Measurements from ENCODE around the gene RTL1. TPM values are rescaled to one million over a fixed set of nuclear protein-coding genes. Genes with fewer than 3 reads are reported as not detected.

RTL1 gene
- total and polyA plus RNA-seq, 2 donors (not counting 3 experiments of a cell fraction or from before 2014, with no cell fraction given) = not detected

DNA sequence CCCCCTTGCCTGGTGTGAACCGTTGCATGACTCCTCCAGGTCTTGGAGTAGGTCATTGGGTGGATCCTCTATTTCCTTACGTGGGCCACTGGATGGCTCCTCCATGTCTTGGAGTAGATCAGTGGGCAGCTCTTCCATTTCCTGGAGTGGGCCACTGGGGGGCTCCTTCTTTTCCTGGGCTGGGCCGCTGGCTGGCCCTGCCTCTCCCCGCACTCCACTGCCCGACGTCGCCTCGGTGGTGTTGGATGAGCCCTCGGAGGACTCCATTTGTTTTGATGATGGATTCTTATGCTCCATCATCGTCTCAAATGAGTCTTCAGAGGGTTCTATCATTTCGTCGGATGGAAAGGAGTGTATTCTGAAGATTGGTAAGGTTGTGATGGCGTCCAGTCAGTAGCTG is 19.1 kb downstream of the RTL1 start:
- Histone ChIP-seq H3K9me1 (replicated peaks; ENCODE audit: control insufficient read depth, extremely low read depth, insufficient read depth, low read length) (no peaks in the 10 kb centered on the region), H4K20me1 (replicated peaks; ENCODE audit: control insufficient read depth, extremely low read depth, insufficient read depth, low read length) (no peaks in the 10 kb centered on the region), H2AFZ (ENCODE audit: low read depth, low read length) (no peak overlapping the region), H3K79me2 (ENCODE audit: control insufficient read depth, insufficient read depth, low read length) (no peaks in the 10 kb centered on the region), H3K9ac (replicated peaks; ENCODE audit: extremely low read depth, insufficient read depth, low read length) (no peak overlapping the region), H3K27me3 (ENCODE audit: control insufficient read depth in 2 of 2, insufficient read depth in 2 of 2, low read length in 2 of 2) (no peaks in the 10 kb centered on the region), H3K27ac (ENCODE audit: insufficient read depth, low read depth, low read length) (no peak overlapping the region), H3K4me2 (ENCODE audit: insufficient read depth, low read length) (no peak overlapping the region), H3K9me3 (replicated peaks; ENCODE audit: control insufficient read depth, insufficient read depth, low read length) (no peaks in the 10 kb centered on the region), H3K4me1 (ENCODE audit: control insufficient read depth, extremely low read depth, insufficient read depth, low read length) (no peaks in the 10 kb centered on the region), H3K36me3 (ENCODE audit: control insufficient read depth in 2 of 2, extremely low read depth in 1 of 2, insufficient read depth in 2 of 2, low read length in 2 of 2) (peaks cover 1 to 22% of the 10 kb centered on the region in 2 experiments), H3K4me3 (replicated peaks in 1 of 3; ENCODE audit: insufficient read depth in 1 of 3, low read depth in 1 of 3, low read length in 3 of 3) (no peak overlapping the region)
- TF ChIP-seq POLR2AphosphoS5 (IDR thresholded peaks at IDR 0.05; ENCODE audit: insufficient read depth, low read depth, low read length) (no peak), GATA2 (IDR thresholded peaks at IDR 0.05; ENCODE audit: insufficient read depth, insufficient read length, low read depth, low read length) (no peak), MYC (IDR thresholded peaks at IDR 0.05; ENCODE audit: low read depth, low read length) (no peak), CTCF (IDR thresholded peaks at IDR 0.05; ENCODE audit: extremely low read depth in 1 of 2, insufficient read depth in 1 of 2, low read depth in 1 of 2, low read length in 2 of 2) (no peak), FOS (IDR thresholded peaks at IDR 0.05; ENCODE audit: borderline replicate concordance, insufficient read depth, low read length) (no peak), POLR2A (IDR thresholded peaks at IDR 0.05; ENCODE audit: low read depth, low read length) (no peak), EZH2 (IDR thresholded peaks at IDR 0.05; ENCODE audit: borderline replicate concordance, low read depth, low read length, severe bottlenecking) (no peak), JUN (IDR thresholded peaks at IDR 0.05; ENCODE audit: borderline replicate concordance, insufficient read depth, insufficient read length, low read depth) (no peak)
- TF ChIP-seq, protein P1, sequence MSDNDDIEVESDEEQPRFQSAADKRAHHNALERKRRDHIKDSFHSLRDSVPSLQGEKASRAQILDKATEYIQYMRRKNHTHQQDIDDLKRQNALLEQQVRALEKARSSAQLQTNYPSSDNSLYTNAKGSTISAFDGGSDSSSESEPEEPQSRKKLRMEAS (IDR thresholded peaks at IDR 0.05; ENCODE audit: insufficient read depth, insufficient read length) = no peak
- dilution Hi-C loops (cut with MboI; ENCODE audit: extremely low pct_ligation_motif_present, low sequenced_read_pairs) (no loop called here), intact Hi-C loops (cut with micrococcal nuclease) (no loop called here)
- DNase-seq (ENCODE audit: low read depth, low spot score) (no peak), FAIRE-seq (no peak)
- no TSS peak for BruUV-seq (replicated peaks)
- CTCF ChIA-PET = no interaction called here
- POLR2A ChIA-PET = no interaction called here

Measured in endothelial cell of umbilical vein (primary cell).